GM21576 (cell line): ENCODE measurements around the gene KRTAP5-9.
"Not testable (repeated sequence)": the region's sequence is repeated elsewhere in the genome, so short reads cannot be mapped to it uniquely, and the experiment has no call there.

Experiments
- ATAC-seq: cut with Tn5 transposase; IDR thresholded peaks from one replicate; pipeline ENCODE4 v1.9.1; 2021; ENCODE audit warnings: mild to moderate bottlenecking, moderate library complexity; ENCODE audit not compliant: unreplicated experiment

KRTAP5-9 gene

GRCh38 chr11:71548120-71548519 is at the start of gene KRTAP5-9:
TSS of gene KRTAP5-9 (plus strand) at chr11:71548420. CDS start at chr11:71548658, 238 bp downstream.
- ATAC-seq: no peak

GRCh38 chr11:71499125-71499524 is 49.1 kb upstream of the KRTAP5-9 start:
- ATAC-seq: no peak

GRCh38 chr11:71499546-71499945 is 48.7 kb upstream of the KRTAP5-9 start:
- no peak for ATAC-seq

GRCh38 chr11:71500601-71501021 is 47.6 kb upstream of the KRTAP5-9 start:
- ATAC-seq: no peak

GRCh38 chr11:71501071-71501985 is 46.9 kb upstream of the KRTAP5-9 start:
- ATAC-seq: no peak

GRCh38 chr11:71502026-71502425 is 46.2 kb upstream of the KRTAP5-9 start:
- ATAC-seq: no peak

- no peak for ATAC-seq
Observed at GRCh38 chr11:71502871-71503435, 45.3 kb upstream of the KRTAP5-9 start.

GRCh38 chr11:71504531-71504930 is 43.7 kb upstream of the KRTAP5-9 start:
- no peak for ATAC-seq

- ATAC-seq: no peak
Observed at GRCh38 chr11:71505001-71505400, 43.2 kb upstream of the KRTAP5-9 start.

- ATAC-seq: no peak
Observed at GRCh38 chr11:71505781-71506180, 42.4 kb upstream of the KRTAP5-9 start.

GRCh38 chr11:71507102-71507501 is 41.1 kb upstream of the KRTAP5-9 start:
- no peak for ATAC-seq

GRCh38 chr11:71518506-71519471 is 29.4 kb upstream of the KRTAP5-9 start:
- ATAC-seq: no peak

- ATAC-seq: no peak
Observed at GRCh38 chr11:71519546-71519945, 28.7 kb upstream of the KRTAP5-9 start.

GRCh38 chr11:71525188-71525937 is 22.9 kb upstream of the KRTAP5-9 start:
- no peak for ATAC-seq

- ATAC-seq: no peak
Observed at GRCh38 chr11:71525938-71526495, 22.2 kb upstream of the KRTAP5-9 start.

GRCh38 chr11:71526796-71527575 is 21.2 kb upstream of the KRTAP5-9 start, which contains the start of gene KRTAP5-7:
TSS of gene KRTAP5-7 (plus strand) at chr11:71527267. CDS start at chr11:71527301, 34 bp downstream.
- ATAC-seq: not testable (repeated sequence)

GRCh38 chr11:71527576-71528210 is 20.5 kb upstream of the KRTAP5-9 start:
- no peak for ATAC-seq

GRCh38 chr11:71530602-71531001 is 17.6 kb upstream of the KRTAP5-9 start:
- no peak for ATAC-seq
